B cell (primary cell): ENCODE results near the gene LILRA6.

Source experiments
- CTCF ChIP-seq: fragments of 200-600 bp; IDR thresholded peaks from one replicate; pipeline ENCODE4 v1.8.0; 2022; ENCODE audit warnings: antibody characterized with exemption, mild to moderate bottlenecking
- EZH2 ChIP-seq: IDR thresholded peaks from 2 replicates; pipeline ENCODE4 v1.6.1; 2012; ENCODE audit warnings: borderline replicate concordance, low read depth, mild to moderate bottlenecking, moderate library complexity, low read length; ENCODE audit not compliant: insufficient read depth, poor library complexity, severe bottlenecking

- TF ChIP-seq CTCF (no peak), EZH2 (no peak)
These were observed 19.5 kb upstream of the LILRA6 start for GRCh38 chr19:54262066-54262465.
